HepG2 (cell line): Measurements from ENCODE around the gene NUDT14. TPM values are rescaled to one million over a fixed set of nuclear protein-coding genes. Genes with fewer than 3 reads are reported as not detected.

Experiments
- ATAC-seq: fragments of 200-7000 bp; cut with Tn5 transposase; 3 replicates; pipeline ENCODE4 v1.9.1; 2020; ENCODE audit warnings: mild to moderate bottlenecking, moderate library complexity
- BruUV-seq: library from RNA; stranded (reverse); fragments of 400-500 nt; replicated peaks from 2 replicates; lab custom pipeline; 2021; lab: Mats Ljungman, UMichigan
- CTCF ChIA-PET: fragments of 300-600 bp; formaldehyde crosslinking; extraction: SDS; loops from one replicate; lab custom pipeline; 2021; ENCODE audit warnings: low total read pairs, inconsistent platforms, low intra/inter-chr PET ratio; lab: Yijun Ruan, JAX
- POLR2A ChIA-PET: fragments of 350-600 bp; sonication (Branson Sonifier 250); formaldehyde crosslinking; loops from one replicate; lab custom pipeline; 2020; ENCODE audit warnings: antibody characterized with exemption, inconsistent platforms; lab: Yijun Ruan, JAX
- DNase-seq: peaks from one replicate; pipeline ENCODE4 v3.0.0-alpha.2; 2015; ENCODE audit warnings: low spot score
- FAIRE-seq: peaks from 3 replicates; lab custom pipeline; 2011; peaks lifted over from hg19 to GRCh38; lab: Jason Lieb, UNC
- H2AFZ ChIP-seq: one replicate; pipeline ENCODE4 v1.6.1; 2011; ENCODE audit warnings: low read length, inconsistent platforms
- H3K27ac ChIP-seq: fragments of 300-600 bp; 3 replicates; pipeline ENCODE4 v1.8.0; 2011; ENCODE audit warnings: mixed run types, mild to moderate bottlenecking, mixed read lengths, low read length, inconsistent platforms; ENCODE audit not compliant: insufficient read depth; ENCODE audit errors: extremely low read length
- H3K27me3 ChIP-seq, 2 experiments: fragments of 200-600 bp in 1 of 2; 2 replicates in 1 of 2; 3 replicates in 1 of 2; pipeline versions ENCODE4 v1.6.0 to v1.8.0; 2011; ENCODE audit warnings: low read length in 2 of 2, mild to moderate bottlenecking in 2 of 2, moderate library complexity in 2 of 2, inconsistent platforms in 1 of 2; ENCODE audit not compliant: insufficient read depth in 2 of 2, control insufficient read depth in 1 of 2
- H3K36me3 ChIP-seq, 2 experiments: fragments of 200-600 bp in 1 of 2; replicated peaks in 1 of 2; 2 replicates in 1 of 2; 3 replicates in 1 of 2; pipeline versions ENCODE4 v1.5.1 to v1.8.0; 2011; ENCODE audit warnings: low read length in 2 of 2, inconsistent platforms in 1 of 2; ENCODE audit not compliant: insufficient read depth in 2 of 2, control insufficient read depth in 1 of 2
- H3K4me1 ChIP-seq: 2 replicates; pipeline ENCODE4 v1.5.1; 2012; ENCODE audit warnings: low read length, inconsistent platforms; ENCODE audit not compliant: insufficient read depth
- H3K4me2 ChIP-seq: 2 replicates; pipeline ENCODE4 v1.6.0; 2011; ENCODE audit warnings: low read depth, low read length, inconsistent platforms
- H3K4me3 ChIP-seq, 3 experiments: fragments of 200-600 bp in 1 of 3; sonication (generic), shearing (Covaris generic) in 1 of 3; replicated peaks in 1 of 3; 2 replicates each; pipeline ENCODE4 v1.5.1; 2011 to 2016; ENCODE audit warnings: low read length in 3 of 3, inconsistent platforms in 2 of 3, low read depth in 2 of 3, mild to moderate bottlenecking in 2 of 3, control low read depth in 1 of 3, mixed read lengths in 1 of 3; ENCODE audit not compliant: insufficient read depth in 1 of 3
- H3K79me2 ChIP-seq: one replicate; pipeline ENCODE4 v1.6.1; 2011; ENCODE audit warnings: low read length, inconsistent platforms; ENCODE audit not compliant: insufficient read depth
- H3K9ac ChIP-seq: 2 replicates; pipeline ENCODE4 v1.6.0; 2011; ENCODE audit warnings: mild to moderate bottlenecking, low read depth, low read length, inconsistent platforms; ENCODE audit not compliant: insufficient read depth
- H3K9me3 ChIP-seq: 2 replicates; pipeline ENCODE4 v1.5.1; 2012; ENCODE audit warnings: mild to moderate bottlenecking, low read length
- H4K20me1 ChIP-seq: 2 replicates; pipeline ENCODE4 v1.6.0; 2011; ENCODE audit warnings: inconsistent platforms, mild to moderate bottlenecking, low read length, moderate library complexity; ENCODE audit not compliant: insufficient read depth
- ETV5 ChIP-seq: IDR thresholded peaks from 2 replicates; pipeline ENCODE4 v1.6.1; 2018; ENCODE audit warnings: missing biosample characterization, missing genetic modification reagents, inconsistent platforms, borderline replicate concordance
- MIER2 ChIP-seq: IDR thresholded peaks from 2 replicates; pipeline ENCODE4 v1.6.1; 2016; ENCODE audit warnings: missing biosample characterization, missing genetic modification reagents
- PAWR ChIP-seq: sonication (generic); formaldehyde crosslinking; IDR thresholded peaks from 2 replicates; pipeline ENCODE4 v1.4.0; 2020; ENCODE audit warnings: missing genetic modification reagents, mild to moderate bottlenecking, borderline replicate concordance
- PHB2 ChIP-seq: fragments of 450-650 bp; IDR thresholded peaks from 2 replicates; pipeline ENCODE4 v1.6.1; 2018; ENCODE audit not compliant: partially characterized antibody
- SNAPC4 ChIP-seq: sonication (generic); formaldehyde crosslinking; IDR thresholded peaks from 2 replicates; pipeline ENCODE4 v1.4.0; 2020; ENCODE audit warnings: mild to moderate bottlenecking, missing genetic modification reagents
- WGBS: methylation state at CpG from one replicate; pipeline ENCODE4 v1.1.6; 2017; ENCODE audit warnings: low lambda C conversion rate; 5-methylcytosine and 5-hydroxymethylcytosine counted together
- in situ Hi-C: cut with HindIII; loops from 2 replicates; pipeline ENCODE4 v1.10.0; 2017; ENCODE audit warnings: low pct_unique_long_range_greater_than_20kb; ENCODE audit not compliant: extremely low pct_ligation_motif_present
- intact Hi-C: fragments of 100-400 bp; cut with micrococcal nuclease; formaldehyde crosslinking; loops from one replicate; pipeline ENCODE4 v1.10.0; 2022; ENCODE audit not compliant: unreplicated experiment
- polyA plus RNA-seq, 8 experiments: library from polyadenylated mRNA; depleted of rRNA in 3 of 8; stranded (reverse) in 7 of 8; unstranded in 1 of 8; fragments of >200 nt; fragmentation: Illumina TruSeq in 4 of 8; extraction: Trizol in 4 of 8; gene quantifications; 2 replicates each; pipeline versions ENCODE4 v1.2.1 to v1.2.3, GENCODE V29; 2011 to 2016; ENCODE audit warnings: low read depth in 4 of 8, missing spikeins in 1 of 8, mixed read lengths in 1 of 8; ENCODE audit not compliant: insufficient read depth in 1 of 8
- total RNA-seq, 5 experiments: library from RNA; depleted of rRNA; stranded (reverse); fragments of >200 nt; fragmentation: Illumina TruSeq; extraction: Trizol; gene quantifications; 2 replicates each; pipeline ENCODE4 v1.2.3, GENCODE V29; 2016; ENCODE audit warnings: low read depth in 1 of 5
- TF ChIP-seq, protein P1 (sequence below): sonication (generic); formaldehyde crosslinking; IDR thresholded peaks from 2 replicates; pipeline ENCODE4 v1.5.0; 2020; ENCODE audit warnings: mild to moderate bottlenecking, missing genetic modification reagents

NUDT14 gene
- total and polyA plus RNA-seq, 2 of the 13 experiments (the other 11 are each of a cell fraction or from before 2014, with no cell fraction given), result 5.8 to 6.1 TPM

- Histone ChIP-seq H4K20me1 (no peaks in the 10 kb centered on the region; the same call in 1 of the 2 replicates), H3K4me3 (no peak overlapping the region), H3K9me3 (no peaks in the 10 kb centered on the region), H3K27ac (no peak overlapping the region), H2AFZ (no peak overlapping the region), H3K36me3 (no peaks in the 10 kb centered on the region), H3K9ac (no peak overlapping the region), H3K27me3 (peaks cover 30 to 82% of the 10 kb centered on the region in 2 experiments), H3K79me2 (no peaks in the 10 kb centered on the region), H3K4me1 (no peaks in the 10 kb centered on the region), H3K4me2 (no peak overlapping the region)
- no TSS peak for BruUV-seq
- intact Hi-C loops (no loop called here), in situ Hi-C loops (no loop called here)
- ATAC-seq (peak; percentile 13), FAIRE-seq (no peak), DNase-seq (no peak)
- TF ChIP-seq PHB2 (no peak), SNAPC4 (CRISPR knock-in tag) (no peak), PAWR (CRISPR knock-in tag) (no peak), MIER2 (CRISPR knock-in tag) (no peak), ETV5 (peak; percentile 10; the same call in 1 of the 2 replicates)
- TF ChIP-seq, protein P1, sequence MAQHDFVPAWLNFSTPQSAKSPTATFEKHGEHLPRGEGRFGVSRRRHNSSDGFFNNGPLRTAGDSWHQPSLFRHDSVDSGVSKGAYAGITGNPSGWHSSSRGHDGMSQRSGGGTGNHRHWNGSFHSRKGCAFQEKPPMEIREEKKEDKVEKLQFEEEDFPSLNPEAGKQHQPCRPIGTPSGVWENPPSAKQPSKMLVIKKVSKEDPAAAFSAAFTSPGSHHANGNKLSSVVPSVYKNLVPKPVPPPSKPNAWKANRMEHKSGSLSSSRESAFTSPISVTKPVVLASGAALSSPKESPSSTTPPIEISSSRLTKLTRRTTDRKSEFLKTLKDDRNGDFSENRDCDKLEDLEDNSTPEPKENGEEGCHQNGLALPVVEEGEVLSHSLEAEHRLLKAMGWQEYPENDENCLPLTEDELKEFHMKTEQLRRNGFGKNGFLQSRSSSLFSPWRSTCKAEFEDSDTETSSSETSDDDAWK, result no peak
- POLR2A ChIA-PET, result no interaction called here
- 10% methylated on average over 2 of the region's 19 CpGs for WGBS
- CTCF ChIA-PET, result no interaction called here
Observed at GRCh38 chr14:105171004-105171673, 10.0 kb downstream of the NUDT14 start.
